Measurements from ENCODE around the gene DLX6.

The DLX6 gene

DNA sequence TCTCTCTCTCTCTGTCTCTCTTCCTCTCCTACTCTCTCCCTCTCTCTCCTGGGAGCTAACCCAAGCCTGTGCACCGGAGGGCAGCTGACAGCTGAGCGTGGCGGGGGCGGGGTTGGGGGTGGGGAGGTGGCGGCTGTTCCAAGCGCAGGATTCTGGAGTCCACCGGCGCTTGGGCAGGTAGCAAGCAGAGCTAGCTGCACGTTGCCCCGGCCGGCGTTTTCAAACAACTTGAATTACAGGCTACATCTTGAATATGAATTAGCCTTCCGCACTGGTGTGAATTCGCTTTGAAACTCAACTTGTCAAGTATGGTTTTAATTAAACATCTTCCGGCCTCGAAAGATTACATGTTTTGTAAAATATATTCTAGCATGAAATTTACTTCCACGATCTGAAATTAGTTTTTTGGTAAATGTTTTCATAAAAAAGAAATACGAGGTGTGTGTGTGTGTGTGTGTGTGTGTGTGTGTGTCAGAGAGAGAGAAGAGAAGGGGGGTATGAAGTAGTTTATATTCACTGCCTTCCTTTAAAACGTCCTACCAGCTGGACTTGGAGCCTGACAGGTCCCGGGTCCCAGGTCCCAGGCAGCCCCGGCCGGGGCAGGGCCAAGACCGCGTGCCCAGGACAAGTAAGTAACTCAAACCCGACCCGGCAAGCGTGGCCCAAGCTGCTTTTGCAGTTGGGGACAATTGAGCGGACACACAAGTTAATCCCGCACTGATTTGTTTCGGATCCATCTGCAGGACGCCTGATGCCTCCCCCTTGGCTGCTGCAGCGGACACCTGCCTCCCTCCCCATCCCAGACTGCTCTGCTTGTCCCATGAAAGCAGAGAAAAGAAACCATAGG, 9.0 kb upstream of the DLX6 start:
- Histone ChIP-seq H3K79me2 (ENCODE audit: low read length) (no peaks in the 10 kb centered on the region), H3K27me3 (ENCODE audit: low read depth, low read length) (peaks cover 4% of the 10 kb centered on the region; the same call in 1 of the 2 replicates), H2AFZ (ENCODE audit: low read depth, low read length) (no peak overlapping the region), H3K4me1 (ENCODE audit: low read length) (no peaks in the 10 kb centered on the region), H3K36me3 (replicated peaks; ENCODE audit: low read depth, low read length) (no peaks in the 10 kb centered on the region), H3K27ac (ENCODE audit: low read length) (no peak overlapping the region), H3K4me2 (ENCODE audit: low read length) (no peak overlapping the region), H3K4me3 (ENCODE audit: low read length) (no peak overlapping the region), H4K20me1 (ENCODE audit: insufficient read depth, low read length) (no peaks in the 10 kb centered on the region), H3K9me3 (ENCODE audit: insufficient read depth, low read length) (no peaks in the 10 kb centered on the region), H3K9ac (ENCODE audit: low read length) (no peak overlapping the region)
- no peak for TF ChIP-seq EZH2phosphoT487 (IDR thresholded peaks at IDR 0.05; ENCODE audit: low read depth)

DNA sequence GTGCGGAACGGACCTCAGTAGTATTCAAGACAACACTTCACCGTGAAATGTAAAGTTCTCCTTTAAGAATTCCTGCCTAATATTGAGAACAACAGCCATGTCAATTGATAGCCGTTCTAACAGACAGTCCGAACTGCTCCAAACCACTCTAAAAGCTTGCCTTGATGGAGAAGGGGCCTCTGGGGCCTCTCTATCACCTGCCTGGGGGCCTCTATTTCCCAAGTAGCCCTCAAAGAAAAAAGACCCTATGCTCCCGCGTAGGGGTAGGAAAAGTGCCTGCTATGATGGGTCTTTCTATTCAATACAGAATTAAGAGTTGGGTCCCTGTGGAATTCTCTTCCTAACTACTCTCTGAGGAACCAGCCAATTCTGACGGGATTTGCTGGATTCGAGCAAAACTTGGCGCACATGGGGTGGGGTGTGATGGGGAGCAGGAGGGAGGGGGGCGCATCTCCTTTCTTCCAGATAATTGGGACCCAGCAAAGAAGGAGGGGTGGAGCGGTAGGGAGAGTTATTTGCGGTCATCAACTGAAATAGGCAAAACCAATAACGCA, 8.3 kb upstream of the DLX6 start:
- Histone ChIP-seq H3K79me2 (ENCODE audit: low read length) (no peaks in the 10 kb centered on the region), H2AFZ (ENCODE audit: low read depth, low read length) (no peak overlapping the region), H3K27ac (ENCODE audit: low read length) (no peak overlapping the region), H3K27me3 (ENCODE audit: low read depth, low read length) (peaks cover 4% of the 10 kb centered on the region; the same call in 1 of the 2 replicates), H3K9me3 (ENCODE audit: insufficient read depth, low read length) (no peaks in the 10 kb centered on the region), H3K9ac (ENCODE audit: low read length) (no peak overlapping the region), H3K4me1 (ENCODE audit: low read length) (no peaks in the 10 kb centered on the region), H3K36me3 (replicated peaks; ENCODE audit: low read depth, low read length) (no peaks in the 10 kb centered on the region), H4K20me1 (ENCODE audit: insufficient read depth, low read length) (no peaks in the 10 kb centered on the region), H3K4me3 (ENCODE audit: low read length) (no peak overlapping the region), H3K4me2 (ENCODE audit: low read length) (no peak overlapping the region)
- TF ChIP-seq EZH2phosphoT487 (IDR thresholded peaks at IDR 0.05; ENCODE audit: low read depth), result no peak
- TF ChIP-seq, protein P1, sequence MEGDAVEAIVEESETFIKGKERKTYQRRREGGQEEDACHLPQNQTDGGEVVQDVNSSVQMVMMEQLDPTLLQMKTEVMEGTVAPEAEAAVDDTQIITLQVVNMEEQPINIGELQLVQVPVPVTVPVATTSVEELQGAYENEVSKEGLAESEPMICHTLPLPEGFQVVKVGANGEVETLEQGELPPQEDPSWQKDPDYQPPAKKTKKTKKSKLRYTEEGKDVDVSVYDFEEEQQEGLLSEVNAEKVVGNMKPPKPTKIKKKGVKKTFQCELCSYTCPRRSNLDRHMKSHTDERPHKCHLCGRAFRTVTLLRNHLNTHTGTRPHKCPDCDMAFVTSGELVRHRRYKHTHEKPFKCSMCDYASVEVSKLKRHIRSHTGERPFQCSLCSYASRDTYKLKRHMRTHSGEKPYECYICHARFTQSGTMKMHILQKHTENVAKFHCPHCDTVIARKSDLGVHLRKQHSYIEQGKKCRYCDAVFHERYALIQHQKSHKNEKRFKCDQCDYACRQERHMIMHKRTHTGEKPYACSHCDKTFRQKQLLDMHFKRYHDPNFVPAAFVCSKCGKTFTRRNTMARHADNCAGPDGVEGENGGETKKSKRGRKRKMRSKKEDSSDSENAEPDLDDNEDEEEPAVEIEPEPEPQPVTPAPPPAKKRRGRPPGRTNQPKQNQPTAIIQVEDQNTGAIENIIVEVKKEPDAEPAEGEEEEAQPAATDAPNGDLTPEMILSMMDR (IDR thresholded peaks at IDR 0.05; ENCODE audit: low read depth, low read length), result no peak

DNA sequence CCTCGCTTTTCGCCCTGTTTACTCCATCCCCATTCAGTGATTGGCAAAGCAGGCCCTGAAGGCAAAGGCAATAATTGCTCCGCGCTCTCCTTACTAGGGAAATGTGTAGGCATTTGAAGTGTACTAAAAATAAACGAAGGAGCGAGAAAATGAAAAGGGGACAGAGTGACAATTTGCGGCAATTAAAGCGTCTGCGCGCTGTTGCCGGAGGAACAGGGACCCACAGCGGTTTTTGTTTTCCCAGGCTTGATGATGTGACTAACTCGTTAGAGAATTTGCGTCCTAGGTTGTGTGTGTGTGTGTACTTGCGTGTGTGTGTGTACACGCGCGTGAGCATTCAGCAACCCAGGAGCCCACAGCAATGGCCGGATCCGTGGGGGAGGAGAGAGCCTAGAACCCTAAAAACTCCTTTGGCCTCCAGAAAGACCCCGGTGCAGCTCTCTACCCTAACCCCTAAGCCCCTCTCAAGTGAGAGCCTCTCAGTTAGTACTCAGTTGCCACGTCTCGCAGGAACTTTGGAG, 7.8 kb upstream of the DLX6 start:
- Histone ChIP-seq H3K36me3 (replicated peaks; ENCODE audit: low read depth, low read length) (no peaks in the 10 kb centered on the region), H3K4me2 (ENCODE audit: low read length) (no peak overlapping the region), H3K4me3 (ENCODE audit: low read length) (no peak overlapping the region), H3K27me3 (ENCODE audit: low read depth, low read length) (peaks cover 4% of the 10 kb centered on the region; the same call in 1 of the 2 replicates), H3K79me2 (ENCODE audit: low read length) (no peaks in the 10 kb centered on the region), H3K9me3 (ENCODE audit: insufficient read depth, low read length) (no peaks in the 10 kb centered on the region), H3K27ac (ENCODE audit: low read length) (no peak overlapping the region), H3K4me1 (ENCODE audit: low read length) (no peaks in the 10 kb centered on the region), H3K9ac (ENCODE audit: low read length) (no peak overlapping the region), H2AFZ (ENCODE audit: low read depth, low read length) (no peak overlapping the region), H4K20me1 (ENCODE audit: insufficient read depth, low read length) (no peaks in the 10 kb centered on the region)
- no peak for TF ChIP-seq EZH2phosphoT487 (IDR thresholded peaks at IDR 0.05; ENCODE audit: low read depth)
- TF ChIP-seq, protein P1 (IDR thresholded peaks at IDR 0.05; ENCODE audit: low read depth, low read length), result no peak

DNA sequence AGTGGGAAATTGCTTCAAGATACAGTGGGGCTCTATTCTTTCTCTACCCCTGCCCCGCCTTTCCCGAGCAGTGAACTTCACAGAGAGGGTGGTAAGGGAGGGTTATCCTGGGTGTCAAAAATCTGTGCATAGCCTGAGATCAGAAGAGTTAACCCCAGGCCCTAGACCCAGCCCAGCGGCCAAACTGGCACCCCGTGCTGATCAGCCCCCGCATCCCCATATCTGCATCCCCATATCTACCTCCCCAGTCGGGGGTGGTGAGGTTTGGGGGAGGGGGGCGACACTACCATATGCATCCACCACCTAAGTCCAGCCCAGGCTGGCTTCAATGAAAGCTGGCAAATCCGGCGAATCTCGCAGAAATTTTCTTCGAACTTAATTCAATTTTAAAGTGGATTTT, 7.0 kb upstream of the DLX6 start:
- Histone ChIP-seq H4K20me1 (ENCODE audit: insufficient read depth, low read length) (no peaks in the 10 kb centered on the region), H3K36me3 (replicated peaks; ENCODE audit: low read depth, low read length) (no peaks in the 10 kb centered on the region), H3K4me2 (ENCODE audit: low read length) (no peak overlapping the region), H3K27ac (ENCODE audit: low read length) (no peak overlapping the region), H3K4me3 (ENCODE audit: low read length) (no peak overlapping the region), H3K9ac (ENCODE audit: low read length) (no peak overlapping the region), H3K4me1 (ENCODE audit: low read length) (no peaks in the 10 kb centered on the region), H3K9me3 (ENCODE audit: insufficient read depth, low read length) (no peaks in the 10 kb centered on the region), H3K79me2 (ENCODE audit: low read length) (no peaks in the 10 kb centered on the region), H2AFZ (ENCODE audit: low read depth, low read length) (no peak overlapping the region), H3K27me3 (ENCODE audit: low read depth, low read length) (peaks cover 4% of the 10 kb centered on the region; the same call in 1 of the 2 replicates)
- TF ChIP-seq, protein P1 (IDR thresholded peaks at IDR 0.05; ENCODE audit: low read depth, low read length), result no peak
- TF ChIP-seq EZH2phosphoT487 (IDR thresholded peaks at IDR 0.05; ENCODE audit: low read depth), result no peak

Measured in OCI-LY3 (cell line).